ENCODE measurements around the gene SH2B3.

The SH2B3 gene

DNA sequence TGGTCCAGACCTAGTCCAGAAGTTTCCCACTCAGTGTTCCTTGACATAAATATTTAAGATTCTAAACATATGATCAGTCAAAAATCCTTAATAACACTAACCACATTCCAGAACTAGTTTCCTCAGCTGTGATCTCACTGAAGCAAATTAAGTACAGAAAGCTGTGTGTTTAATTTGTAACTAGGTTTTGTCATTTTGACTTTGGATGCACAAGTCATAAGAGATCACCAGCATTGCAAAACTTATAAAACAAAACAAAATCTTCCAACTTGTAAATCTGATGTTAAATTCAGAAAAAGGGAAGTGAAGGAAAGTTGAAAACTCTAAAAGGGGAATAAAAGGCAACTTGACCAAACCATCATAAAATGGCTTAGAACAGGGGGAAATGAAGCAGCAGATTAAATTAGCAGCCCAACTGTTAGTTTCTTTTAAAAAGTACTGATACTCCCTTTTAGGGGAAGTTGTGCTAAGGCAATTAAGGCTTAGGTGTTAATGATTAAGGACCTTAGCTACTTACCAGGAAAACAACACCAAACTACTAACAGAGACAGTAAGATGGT, 56.6 kb downstream of the SH2B3 start:
- DNase-seq (ENCODE audit: low read depth), result no peak

DNA sequence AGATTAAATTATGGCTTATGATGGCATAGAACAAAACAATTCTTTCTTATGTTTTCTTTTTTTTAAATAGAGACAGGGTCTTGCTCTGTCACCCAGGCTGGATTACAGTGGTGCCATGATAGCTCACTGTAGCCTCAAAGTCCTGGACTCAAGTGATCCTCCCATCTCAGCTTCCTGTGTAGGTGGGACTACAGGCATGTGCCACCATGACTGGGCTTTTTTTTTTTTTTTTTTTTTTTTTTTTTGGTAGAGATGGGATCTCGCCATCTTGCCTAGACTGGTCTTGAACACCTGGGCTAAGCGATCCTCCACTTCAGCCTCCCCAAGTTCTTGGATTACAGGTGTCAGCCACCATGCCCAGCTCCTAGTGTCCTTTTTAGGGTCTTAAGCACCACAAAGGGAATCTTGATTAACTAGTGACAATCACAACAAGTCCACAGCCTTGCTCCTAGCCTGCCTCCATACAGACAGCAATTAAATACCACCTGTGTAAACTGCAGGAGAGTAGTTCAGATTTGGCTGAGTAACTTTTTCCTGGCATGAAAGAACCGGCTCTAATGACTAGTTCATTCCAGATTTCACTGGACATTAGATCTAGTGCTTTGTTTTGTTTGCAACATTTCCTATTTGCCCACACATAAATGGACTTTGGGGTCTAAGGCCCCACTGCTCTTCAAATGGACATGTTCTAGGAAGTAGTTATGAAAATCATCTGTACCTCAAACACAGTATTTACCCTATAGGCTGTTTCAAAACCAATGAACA, 61.6 kb downstream of the SH2B3 start:
- DNase-seq (ENCODE audit: low read depth), result no peak

DNA sequence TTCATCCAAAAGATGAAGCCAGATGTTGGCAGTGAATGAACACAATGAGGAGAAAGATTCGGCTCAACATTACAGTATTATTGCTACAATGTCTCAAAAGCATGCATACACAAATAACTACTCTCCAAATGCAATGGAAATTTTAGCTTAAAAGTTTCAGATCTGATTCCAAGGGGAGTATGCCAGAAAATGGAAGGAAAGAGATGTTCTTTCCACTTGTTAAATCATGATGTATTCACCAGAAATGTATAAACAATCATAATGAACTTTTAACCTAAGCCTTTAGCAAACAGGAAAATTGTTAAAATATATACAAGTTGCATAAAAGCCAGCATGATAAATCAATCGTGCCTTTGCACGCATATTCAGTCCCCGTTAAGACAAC, 62.1 kb downstream of the SH2B3 start:
- DNase-seq (ENCODE audit: low read depth), result no peak

DNA sequence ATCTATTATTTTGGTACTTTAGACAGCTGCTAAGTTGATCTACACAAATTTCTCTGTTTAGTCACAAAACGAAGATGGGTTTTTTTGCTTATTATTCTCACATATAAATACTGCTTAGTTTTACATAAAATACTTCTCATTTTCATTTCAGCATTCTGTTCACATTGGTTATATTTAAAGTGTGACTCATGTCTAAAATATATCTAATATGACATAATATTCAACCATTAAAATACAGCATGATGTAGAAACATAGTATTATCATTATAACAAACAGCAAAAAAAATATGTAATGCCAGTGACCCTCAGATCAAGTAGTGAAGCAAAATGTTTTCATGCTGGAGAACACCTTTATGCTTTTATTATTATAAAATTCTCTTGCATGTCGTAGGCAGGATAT, 63.7 kb downstream of the SH2B3 start:
- no peak for DNase-seq (ENCODE audit: low read depth)

DNA sequence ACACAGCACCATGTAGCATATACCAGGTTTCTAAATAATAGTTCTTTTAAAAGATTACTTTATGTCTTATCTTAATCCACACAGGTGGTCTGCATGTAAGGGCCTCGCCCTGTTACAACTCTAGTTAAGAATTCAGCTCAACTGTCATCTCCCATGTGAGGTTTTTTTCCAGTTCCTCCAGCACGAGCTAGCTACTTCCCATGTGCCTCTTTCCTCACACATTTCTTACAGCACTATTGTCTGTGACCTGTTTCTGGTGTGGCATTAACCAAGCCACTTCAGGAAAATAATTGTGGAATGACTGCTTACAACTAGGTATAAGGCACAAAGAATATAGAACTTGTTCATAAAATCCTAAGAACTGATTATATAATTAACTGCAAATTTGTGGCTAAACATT, 65.5 kb downstream of the SH2B3 start:
- DNase-seq (ENCODE audit: low read depth), result no peak

DNA sequence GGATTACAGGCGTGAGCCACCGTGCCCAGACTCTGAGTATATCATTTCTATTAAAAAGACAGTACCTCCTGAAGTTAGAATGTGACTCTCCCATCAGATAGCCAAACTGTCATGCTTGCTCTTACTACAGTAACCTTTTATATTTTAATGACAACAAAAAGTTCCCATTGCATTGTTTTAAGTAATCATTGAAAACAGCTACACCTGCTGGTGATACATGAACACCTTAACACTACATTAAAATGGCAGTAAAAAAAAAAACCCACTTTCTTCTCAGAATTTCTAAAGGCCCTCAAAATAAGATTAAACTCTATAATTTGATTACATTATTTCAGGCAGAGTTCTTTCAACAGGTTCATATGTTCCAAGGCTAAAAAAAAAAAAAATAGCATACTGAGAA, 76.7 kb downstream of the SH2B3 start:
- DNase-seq (ENCODE audit: low read depth), result no peak

DNA sequence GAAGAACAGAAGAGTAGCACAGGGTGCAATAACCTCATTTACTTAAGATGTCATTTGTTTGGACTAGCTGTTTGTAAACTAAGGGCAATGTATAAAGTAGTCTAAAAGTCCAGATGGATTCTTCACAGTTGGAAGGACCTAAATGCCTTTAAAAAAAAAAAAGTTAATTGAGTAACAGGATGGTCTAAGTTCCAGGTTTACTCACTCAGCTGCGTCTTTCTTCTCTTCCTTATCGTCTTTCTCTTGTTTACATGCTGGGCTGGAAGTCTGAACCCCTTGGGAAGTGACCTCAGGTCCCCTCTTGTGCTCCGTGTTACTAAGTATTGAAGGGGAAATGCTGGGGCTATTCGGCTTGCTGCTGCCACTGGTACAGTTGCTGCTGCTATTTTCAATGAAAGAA, 82.5 kb downstream of the SH2B3 start:
- no peak for DNase-seq (ENCODE audit: low read depth)

DNA sequence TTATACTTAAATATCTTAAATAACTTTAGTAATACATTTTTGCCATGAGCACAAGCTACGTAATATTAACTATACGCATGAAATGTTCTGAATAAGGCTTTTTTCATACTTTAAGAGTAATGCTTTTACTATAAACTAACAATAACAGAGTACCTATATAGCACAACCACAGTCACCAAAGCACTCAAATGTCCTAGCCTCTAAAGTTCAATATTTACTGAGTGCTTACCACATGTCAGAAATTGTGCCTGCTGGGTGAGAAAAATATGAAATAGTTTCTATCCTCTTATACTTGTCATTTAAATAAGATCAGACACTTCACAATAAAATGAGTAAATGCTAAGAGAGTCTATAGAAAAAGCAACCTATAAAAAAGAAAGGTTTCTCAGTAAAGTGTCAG, 83.1 kb downstream of the SH2B3 start:
- no peak for DNase-seq (ENCODE audit: low read depth)

DNA sequence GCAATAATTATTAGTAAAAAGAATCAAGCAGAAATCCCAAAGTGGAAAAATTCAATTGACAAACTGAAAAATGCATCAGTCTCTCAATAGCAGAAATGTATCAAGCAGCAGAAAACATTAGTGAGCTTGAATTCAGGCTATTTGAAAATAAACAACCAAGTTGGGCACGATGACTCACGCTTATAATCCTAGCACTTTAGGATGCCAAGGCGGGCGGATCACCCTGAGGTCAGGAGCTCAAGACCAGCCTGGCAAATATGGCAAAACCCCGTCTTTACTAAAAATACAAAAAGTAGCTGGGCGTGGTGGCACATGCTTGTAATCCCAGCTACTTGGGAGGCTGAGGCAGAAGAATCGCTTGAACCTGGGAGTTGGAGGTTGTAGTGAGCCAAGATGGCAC, 87.3 kb downstream of the SH2B3 start:
- DNase-seq (ENCODE audit: low read depth), result peak; percentile 62

DNA sequence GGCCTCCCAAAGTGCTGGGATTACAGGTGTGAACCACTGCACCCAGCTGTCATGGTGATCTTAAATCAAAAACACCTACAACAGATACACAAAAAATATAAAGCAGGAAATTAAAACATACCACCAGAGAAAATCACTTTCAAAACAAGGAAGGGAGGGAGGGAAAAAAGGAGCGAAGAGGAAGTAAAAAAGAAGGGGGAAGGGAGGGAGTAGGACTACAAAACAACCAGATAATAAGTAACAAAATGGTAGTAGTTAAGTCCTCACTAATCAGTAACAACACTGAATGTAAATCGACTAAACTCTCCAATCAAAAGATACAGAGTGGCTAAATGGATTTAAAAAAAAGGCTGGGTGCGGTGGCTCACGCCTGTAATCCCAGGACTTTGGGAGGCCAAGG, 89.0 kb downstream of the SH2B3 start:
- DNase-seq (ENCODE audit: low read depth), result no peak
